H9 (cell line): ENCODE results near the gene ASPSCR1. TPM values are rescaled to one million over a fixed set of nuclear protein-coding genes. Genes with fewer than 3 reads are reported as not detected.

Experiments used
- DNase-seq: peaks from one replicate; pipeline ENCODE4 v3.0.0-alpha.2; 2017
- H2AFZ ChIP-seq: one replicate; pipeline ENCODE4 v1.6.1; 2013; ENCODE audit warnings: mild to moderate bottlenecking, low read length, control low read depth, moderate library complexity
- H2AK5ac ChIP-seq: 2 replicates; pipeline ENCODE4 v1.6.1; 2013; ENCODE audit warnings: low read length, control low read depth, mixed read lengths; ENCODE audit not compliant: insufficient read length
- H2BK120ac ChIP-seq: one replicate; pipeline ENCODE4 v1.6.1; 2013; ENCODE audit warnings: low read depth, mild to moderate bottlenecking, low read length, control low read depth, inconsistent platforms; ENCODE audit not compliant: poor library complexity, severe bottlenecking
- H2BK12ac ChIP-seq: 2 replicates; pipeline ENCODE4 v1.6.1; 2013; ENCODE audit warnings: low read length, control low read depth, mixed read lengths, low read depth; ENCODE audit not compliant: insufficient read length
- H2BK15ac ChIP-seq: 2 replicates; pipeline ENCODE4 v1.6.1; 2013; ENCODE audit warnings: low read depth, low read length, control low read depth
- H2BK20ac ChIP-seq: one replicate; pipeline ENCODE4 v1.6.1; 2013; ENCODE audit warnings: low read depth, mild to moderate bottlenecking, low read length, control low read depth, inconsistent platforms; ENCODE audit not compliant: poor library complexity, severe bottlenecking
- H2BK5ac ChIP-seq: 2 replicates; pipeline ENCODE4 v1.6.1; 2013; ENCODE audit warnings: low read length, control low read depth, mixed read lengths; ENCODE audit not compliant: insufficient read length
- H3K14ac ChIP-seq: 2 replicates; pipeline ENCODE4 v1.6.1; 2013; ENCODE audit warnings: low read length, control low read depth; ENCODE audit not compliant: insufficient read depth
- H3K18ac ChIP-seq: 2 replicates; pipeline ENCODE4 v1.6.1; 2013; ENCODE audit warnings: low read depth, mild to moderate bottlenecking, mixed read lengths, low read length, control low read depth; ENCODE audit not compliant: insufficient read length
- H3K23ac ChIP-seq: 2 replicates; pipeline ENCODE4 v1.6.1; 2013; ENCODE audit warnings: low read length, control low read depth, mixed read lengths, low read depth; ENCODE audit not compliant: insufficient read length
- H3K23me2 ChIP-seq: 2 replicates; pipeline ENCODE4 v1.6.1; 2013; ENCODE audit warnings: low read depth, mild to moderate bottlenecking, mixed read lengths, low read length, control low read depth; ENCODE audit not compliant: insufficient read length, poor library complexity, severe bottlenecking
- H3K27ac ChIP-seq: 2 replicates; pipeline ENCODE4 v1.5.1; 2013; ENCODE audit warnings: low read length, control low read depth, mixed read lengths, low read depth; ENCODE audit not compliant: insufficient read length
- H3K27me3 ChIP-seq: 2 replicates; pipeline ENCODE4 v1.6.1; 2013; ENCODE audit warnings: low read length, control low read depth, inconsistent platforms; ENCODE audit not compliant: insufficient read depth
- H3K4ac ChIP-seq: 2 replicates; pipeline ENCODE4 v1.6.1; 2013; ENCODE audit warnings: low read depth, mild to moderate bottlenecking, control low read depth, inconsistent platforms, low read length, moderate library complexity
- H3K4me1 ChIP-seq: 2 replicates; pipeline ENCODE4 v1.6.1; 2013; ENCODE audit warnings: low read length, control low read depth, inconsistent platforms; ENCODE audit not compliant: insufficient read depth
- H3K4me2 ChIP-seq: 2 replicates; pipeline ENCODE4 v1.6.1; 2013; ENCODE audit warnings: low read length, control low read depth, mixed read lengths; ENCODE audit not compliant: insufficient read length, insufficient read depth
- H3K56ac ChIP-seq: 2 replicates; pipeline ENCODE4 v1.6.1; 2013; ENCODE audit warnings: low read depth, mild to moderate bottlenecking, mixed read lengths, low read length, control low read depth; ENCODE audit not compliant: insufficient read length
- H3K79me1 ChIP-seq: 2 replicates; pipeline ENCODE4 v1.6.1; 2013; ENCODE audit warnings: low read depth, mild to moderate bottlenecking, moderate library complexity, low read length, control low read depth, inconsistent platforms; ENCODE audit not compliant: insufficient read depth, poor library complexity, severe bottlenecking
- H3K79me2 ChIP-seq: 2 replicates; pipeline ENCODE4 v1.6.1; 2013; ENCODE audit warnings: low read length, control low read depth, inconsistent platforms; ENCODE audit not compliant: insufficient read depth
- H3K9ac ChIP-seq: 2 replicates; pipeline ENCODE4 v1.6.1; 2013; ENCODE audit warnings: low read length, control low read depth, mixed read lengths; ENCODE audit not compliant: insufficient read length; ENCODE audit errors: extremely low read depth
- H3K9me3 ChIP-seq: one replicate; pipeline ENCODE4 v1.6.1; 2013; ENCODE audit warnings: low read depth, low read length, inconsistent platforms; ENCODE audit not compliant: control insufficient read depth
- H3T11ph ChIP-seq: one replicate; pipeline ENCODE4 v1.6.1; 2013; ENCODE audit warnings: mild to moderate bottlenecking, low read length, control low read depth, inconsistent platforms
- H4K20me1 ChIP-seq: one replicate; pipeline ENCODE4 v1.6.1; 2013; ENCODE audit not compliant: control insufficient read depth, insufficient read length, insufficient read depth
- H4K5ac ChIP-seq: 2 replicates; pipeline ENCODE4 v1.6.1; 2013; ENCODE audit warnings: low read depth, mild to moderate bottlenecking, mixed read lengths, low read length, control low read depth; ENCODE audit not compliant: insufficient read length
- H4K8ac ChIP-seq: replicated peaks from 2 replicates; pipeline ENCODE4 v1.6.1; 2013; ENCODE audit warnings: low read length, control low read depth, mixed read lengths, low read depth; ENCODE audit not compliant: insufficient read length
- H4K91ac ChIP-seq: 2 replicates; pipeline ENCODE4 v1.6.1; 2013; ENCODE audit warnings: low read depth, mild to moderate bottlenecking, moderate library complexity, mixed read lengths, low read length, control low read depth; ENCODE audit not compliant: insufficient read length
- H3K27ac Mint-ChIP-seq, 3 experiments: 2 replicates in 2 of 3; 3 replicates in 1 of 3; pipeline ENCODE4 v1.8.0; 2020 to 2021; ENCODE audit warnings: mixed read lengths in 3 of 3, mild to moderate bottlenecking in 1 of 3, moderate library complexity in 1 of 3
- H3K27me3 Mint-ChIP-seq: 2 replicates; pipeline ENCODE4 v1.8.0; 2021; ENCODE audit warnings: low read depth, mild to moderate bottlenecking, moderate library complexity, mixed read lengths
- H3K36me3 Mint-ChIP-seq, 3 experiments: 2 replicates in 2 of 3; 3 replicates in 1 of 3; pipeline ENCODE4 v1.8.0; 2020 to 2021; ENCODE audit warnings: low read depth in 3 of 3, mixed read lengths in 3 of 3; ENCODE audit not compliant: insufficient read depth in 1 of 3
- H3K4me1 Mint-ChIP-seq, 2 experiments: 2 replicates each; pipeline ENCODE4 v1.8.0; 2020; ENCODE audit warnings: mixed read lengths in 2 of 2
- H3K4me3 Mint-ChIP-seq, 2 experiments: 2 replicates in 1 of 2; 3 replicates in 1 of 2; pipeline ENCODE4 v1.8.0; 2020 to 2021; ENCODE audit warnings: mild to moderate bottlenecking in 2 of 2, mixed read lengths in 2 of 2, moderate library complexity in 1 of 2
- H3K9me3 Mint-ChIP-seq, 2 experiments: 2 replicates in 1 of 2; 3 replicates in 1 of 2; pipeline ENCODE4 v1.8.0; 2020; ENCODE audit warnings: mild to moderate bottlenecking in 2 of 2, mixed read lengths in 2 of 2, moderate library complexity in 1 of 2
- CTCF ChIP-seq: fragments of 200-600 bp; sonication (generic); conservative IDR thresholded peaks from 3 replicates; pipeline ENCODE4 v1.8.0; 2021; ENCODE audit warnings: antibody characterized with exemption, mild to moderate bottlenecking
- WGBS: extraction: QIAGEN DNeasy Blood & Tissue Kit; methylation state at CpG from one replicate; pipeline ENCODE4 v1.1.7; 2013; ENCODE audit warnings: missing lambda C conversion rate, low lambda C conversion rate, mixed read lengths; ENCODE audit not compliant: insufficient read length; ENCODE audit errors: extremely low coverage; 5-methylcytosine and 5-hydroxymethylcytosine counted together
- total RNA-seq: library from RNA; stranded (reverse); gene quantifications from 2 replicates; pipeline ENCODE4 v1.2.1, GENCODE V29; 2021

ASPSCR1 gene
- total RNA-seq, 1 experiment from 2014 or later: 50.9 TPM

GRCh38 chr17:81966343-81967243 lies 10.8 kb upstream of the ASPSCR1 start:
- Histone ChIP-seq H2BK12ac (no peak overlapping the region), H3K14ac (no peak overlapping the region; the same call in 1 of the 2 replicates), H3K23me2 (no peaks in the 10 kb centered on the region), H3K9ac (no peak overlapping the region), H3K9me3 (no peaks in the 10 kb centered on the region), H3K4ac (no peak overlapping the region), H3K18ac (no peak overlapping the region), H4K8ac (no peak overlapping the region), H2BK20ac (no peak overlapping the region), H3K56ac (no peak overlapping the region), H3K4me1 (peaks cover 2% of the 10 kb centered on the region; the same call in 1 of the 2 replicates), H4K5ac (no peak overlapping the region), H2BK5ac (no peak overlapping the region), H3T11ph (no peak overlapping the region), H3K27ac (no peak overlapping the region), H2AFZ (no peak overlapping the region), H4K91ac (no peak overlapping the region), H3K79me1 (no peaks in the 10 kb centered on the region), H3K23ac (no peak overlapping the region), H3K79me2 (no peaks in the 10 kb centered on the region), H4K20me1 (no peaks in the 10 kb centered on the region), H2AK5ac (no peak overlapping the region), H3K4me2 (no peak overlapping the region), H3K27me3 (peaks cover 19% of the 10 kb centered on the region; the same call in 1 of the 2 replicates), H2BK15ac (no peak overlapping the region), H2BK120ac (no peak overlapping the region)
- Mint-ChIP-seq H3K9me3 (no peaks in the 10 kb centered on the region), H3K27ac (no peak overlapping the region), H3K27me3 (peaks cover 84% of the 10 kb centered on the region), H3K36me3 (no peaks in the 10 kb centered on the region), H3K4me1 (peaks cover 13 to 25% of the 10 kb centered on the region in 2 experiments), H3K4me3 (no peak overlapping the region)
- WGBS: no CpG with 5 or more reads among the region's 41 CpGs
- TF ChIP-seq CTCF: no peak
- peak; percentile 85 for DNase-seq
